GM23248 (cell line): Measurements from ENCODE around the gene VAV2.

ENCODE experiments used
- EZH2 ChIP-seq: fragments of 200-600 bp; sonication (generic); IDR thresholded peaks from 2 replicates; pipeline ENCODE4 v1.6.1; 2018; ENCODE audit warnings: antibody characterized with exemption, mild to moderate bottlenecking; ENCODE audit not compliant: insufficient read depth, poor library complexity, severe bottlenecking
- EZH2phosphoT487 ChIP-seq: fragments of 200-600 bp; sonication (generic); IDR thresholded peaks from 2 replicates; pipeline ENCODE4 v1.6.1; 2018; ENCODE audit warnings: antibody characterized with exemption, moderate library complexity, mild to moderate bottlenecking, low read depth; ENCODE audit not compliant: insufficient read depth

GRCh38 chr9:133943036-133943780 lies 48.9 kb downstream of the VAV2 start:
- TF ChIP-seq EZH2phosphoT487: no peak
- TF ChIP-seq EZH2: no peak
